Keratinocyte (primary cell): Measurements from ENCODE around the gene CAST. TPM values are rescaled to one million over a fixed set of nuclear protein-coding genes. Genes with fewer than 3 reads are reported as not detected.
A peak's percentile ranks its signal among the peaks of the same experiment; 100 is the strongest.

ENCODE experiments used
- DNase-seq: peaks from one replicate; pipeline ENCODE4 v3.0.0-alpha.2; 2011; ENCODE audit warnings: low read depth, missing footprints, low spot score
- FAIRE-seq: peaks from 2 replicates; lab custom pipeline; 2011; peaks lifted over from hg19 to GRCh38; lab: Jason Lieb, UNC
- H2AFZ ChIP-seq: 2 replicates; pipeline ENCODE4 v1.6.0; 2012; ENCODE audit warnings: low read length, control low read depth, inconsistent platforms; ENCODE audit not compliant: control insufficient read depth
- H3K27ac ChIP-seq: 2 replicates; pipeline ENCODE4 v1.5.1; 2011; ENCODE audit warnings: low read length; ENCODE audit not compliant: control insufficient read depth, insufficient read depth
- H3K27me3 ChIP-seq: 3 replicates; pipeline ENCODE4 v1.6.0; 2011; ENCODE audit warnings: low read length; ENCODE audit not compliant: control insufficient read depth, insufficient read depth; ENCODE audit errors: extremely low read depth
- H3K36me3 ChIP-seq, 2 experiments: 2 replicates in 1 of 2; 3 replicates in 1 of 2; pipeline ENCODE4 v1.5.1; 2011; ENCODE audit warnings: low read length in 2 of 2, mild to moderate bottlenecking in 1 of 2; ENCODE audit not compliant: control insufficient read depth in 2 of 2, insufficient read depth in 2 of 2; ENCODE audit errors: extremely low read depth in 1 of 2
- H3K4me1 ChIP-seq: 3 replicates; pipeline ENCODE4 v1.5.1; 2011; ENCODE audit warnings: low read length; ENCODE audit not compliant: control insufficient read depth, insufficient read depth; ENCODE audit errors: extremely low read depth
- H3K4me2 ChIP-seq: 3 replicates; pipeline ENCODE4 v1.6.0; 2011; ENCODE audit warnings: low read depth, low read length; ENCODE audit not compliant: control insufficient read depth, insufficient read depth; ENCODE audit errors: extremely low read depth
- H3K4me3 ChIP-seq, 3 experiments: fragments of 200-600 bp in 1 of 3; sonication (generic) in 1 of 3; 2 replicates in 2 of 3; 3 replicates in 1 of 3; pipeline ENCODE4 v1.5.1; 2011 to 2016; ENCODE audit warnings: low read length in 3 of 3, mild to moderate bottlenecking in 3 of 3, control low read depth in 2 of 3, inconsistent platforms in 1 of 3, low read depth in 1 of 3, mixed read lengths in 1 of 3, mixed run types in 1 of 3, moderate library complexity in 1 of 3; ENCODE audit not compliant: control insufficient read depth in 2 of 3, insufficient read depth in 2 of 3; ENCODE audit errors: extremely low read depth in 1 of 3
- H3K79me2 ChIP-seq: 2 replicates; pipeline ENCODE4 v1.6.0; 2012; ENCODE audit warnings: low read length; ENCODE audit not compliant: control insufficient read depth, insufficient read depth
- H3K9ac ChIP-seq: 3 replicates; pipeline ENCODE4 v1.6.0; 2011; ENCODE audit warnings: low read length; ENCODE audit not compliant: control insufficient read depth, insufficient read depth; ENCODE audit errors: extremely low read depth
- H3K9me1 ChIP-seq: 3 replicates; pipeline ENCODE4 v1.6.0; 2011; ENCODE audit warnings: low read length; ENCODE audit not compliant: control insufficient read depth, insufficient read depth; ENCODE audit errors: extremely low read depth
- H3K9me3 ChIP-seq: 2 replicates; pipeline ENCODE4 v1.5.1; 2012; ENCODE audit warnings: low read depth, low read length; ENCODE audit not compliant: control insufficient read depth
- H4K20me1 ChIP-seq: 3 replicates; pipeline ENCODE4 v1.6.0; 2011; ENCODE audit warnings: low read length; ENCODE audit not compliant: control insufficient read depth, insufficient read depth; ENCODE audit errors: extremely low read depth
- EZH2 ChIP-seq: IDR thresholded peaks from one replicate; pipeline ENCODE4 v1.6.1; 2012; ENCODE audit warnings: inconsistent platforms, mild to moderate bottlenecking, low read length, moderate library complexity
- dilution Hi-C: fragments of 300-500 bp; cut with MboI; formaldehyde crosslinking; loops from one replicate; pipeline ENCODE4 v1.7.0; 2020; ENCODE audit warnings: low sequenced_read_pairs; ENCODE audit not compliant: extremely low pct_ligation_motif_present
- polyA plus RNA-seq, 5 experiments: library from polyadenylated mRNA; depleted of rRNA in 3 of 5; stranded (reverse) in 3 of 5; stranded (forward) in 1 of 5; unstranded in 1 of 5; fragments of >200 nt; gene quantifications; 1 replicate in 1 of 5; 2 replicates in 3 of 5; 3 replicates in 1 of 5; pipeline versions ENCODE4 v1.2.1 to v1.2.3, GENCODE V29; 2011 to 2012; ENCODE audit warnings: missing spikeins in 2 of 5, low read depth in 1 of 5, low replicate concordance in 1 of 5
- TF ChIP-seq, protein P1 (sequence below), 3 experiments: IDR thresholded peaks in 1 of 3; conservative IDR thresholded peaks in 1 of 3; optimal IDR thresholded peaks in 1 of 3; 2 replicates in 2 of 3; 3 replicates in 1 of 3; pipeline versions ENCODE3 to v1.5.1; 2011; ENCODE audit warnings: low read length in 3 of 3, mild to moderate bottlenecking in 3 of 3, moderate library complexity in 2 of 3, control low read depth in 1 of 3, inconsistent platforms in 1 of 3; ENCODE audit not compliant: insufficient read depth in 2 of 3; ENCODE audit errors: extremely low read depth in 1 of 3

CAST gene
- polyA plus RNA-seq, 1 donor (not counting 4 experiments of a cell fraction or from before 2014, with no cell fraction given), result 238 TPM

DNA sequence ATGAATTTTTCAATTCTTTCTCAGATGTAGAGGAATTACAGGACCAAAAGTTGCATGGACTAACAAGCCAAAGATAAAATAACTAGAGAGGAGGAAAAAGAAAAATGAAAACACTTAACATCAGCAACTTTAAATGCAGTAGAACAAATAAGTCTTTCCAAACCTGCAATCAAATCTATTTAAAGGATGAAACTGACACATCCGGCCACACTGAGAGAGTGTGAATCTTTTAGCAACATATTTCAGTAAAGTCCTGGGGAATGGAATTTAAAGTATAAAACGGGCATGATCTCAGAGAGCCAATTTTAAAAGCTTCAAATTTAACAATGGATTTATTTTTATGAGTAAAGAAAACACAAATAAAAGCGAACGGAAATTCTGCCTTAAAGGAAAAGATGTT is 17.1 kb downstream of the CAST start:
- no peak overlapping the region for H3K27ac ChIP-seq
- H3K27me3 ChIP-seq, result no peaks in the 10 kb centered on the region
- peaks cover 3% of the 10 kb centered on the region for H4K20me1 ChIP-seq
- no peaks in the 10 kb centered on the region for H3K9me3 ChIP-seq
- no peak overlapping the region for H3K4me2 ChIP-seq
- dilution Hi-C loops, result no loop called here
- peak; percentile 23 for FAIRE-seq
- H3K9me1 ChIP-seq, result no peaks in the 10 kb centered on the region
- peaks cover 2 to 3% of the 10 kb centered on the region in 2 experiments for H3K36me3 ChIP-seq
- no peak overlapping the region for H3K4me3 ChIP-seq
- H2AFZ ChIP-seq, result no peak overlapping the region
- DNase-seq, result no peak
- TF ChIP-seq, protein P1, sequence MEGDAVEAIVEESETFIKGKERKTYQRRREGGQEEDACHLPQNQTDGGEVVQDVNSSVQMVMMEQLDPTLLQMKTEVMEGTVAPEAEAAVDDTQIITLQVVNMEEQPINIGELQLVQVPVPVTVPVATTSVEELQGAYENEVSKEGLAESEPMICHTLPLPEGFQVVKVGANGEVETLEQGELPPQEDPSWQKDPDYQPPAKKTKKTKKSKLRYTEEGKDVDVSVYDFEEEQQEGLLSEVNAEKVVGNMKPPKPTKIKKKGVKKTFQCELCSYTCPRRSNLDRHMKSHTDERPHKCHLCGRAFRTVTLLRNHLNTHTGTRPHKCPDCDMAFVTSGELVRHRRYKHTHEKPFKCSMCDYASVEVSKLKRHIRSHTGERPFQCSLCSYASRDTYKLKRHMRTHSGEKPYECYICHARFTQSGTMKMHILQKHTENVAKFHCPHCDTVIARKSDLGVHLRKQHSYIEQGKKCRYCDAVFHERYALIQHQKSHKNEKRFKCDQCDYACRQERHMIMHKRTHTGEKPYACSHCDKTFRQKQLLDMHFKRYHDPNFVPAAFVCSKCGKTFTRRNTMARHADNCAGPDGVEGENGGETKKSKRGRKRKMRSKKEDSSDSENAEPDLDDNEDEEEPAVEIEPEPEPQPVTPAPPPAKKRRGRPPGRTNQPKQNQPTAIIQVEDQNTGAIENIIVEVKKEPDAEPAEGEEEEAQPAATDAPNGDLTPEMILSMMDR (optimal IDR thresholded peaks at IDR 0.05 in 1 of 3, IDR thresholded peaks at IDR 0.05 in 1 of 3, conservative IDR thresholded peaks at IDR 0.05 in 1 of 3; ENCODE audit: extremely low read depth in 1 of 3, insufficient read depth in 2 of 3, low read length in 3 of 3), result no peak
- no peak for TF ChIP-seq EZH2
- no peak overlapping the region for H3K9ac ChIP-seq
- peaks cover 20% of the 10 kb centered on the region for H3K79me2 ChIP-seq
- peaks cover 9% of the 10 kb centered on the region for H3K4me1 ChIP-seq

GRCh38 chr5:96680759-96681470 is 18.7 kb downstream of the CAST start:
- H3K79me2 ChIP-seq, result peaks cover 19% of the 10 kb centered on the region
- no peaks in the 10 kb centered on the region for H3K27me3 ChIP-seq
- peak overlapping the region; percentile 27 for H3K27ac ChIP-seq
- dilution Hi-C loops, result no loop called here
- DNase-seq (no peak), FAIRE-seq (peak; percentile 32)
- no peaks in the 10 kb centered on the region for H3K9me1 ChIP-seq
- no peaks in the 10 kb centered on the region for H3K9me3 ChIP-seq
- H3K9ac ChIP-seq, result peak overlapping the region; percentile 18
- peaks cover 9% of the 10 kb centered on the region for H3K4me1 ChIP-seq
- peak overlapping the region; percentile 42 for H2AFZ ChIP-seq
- peaks cover 3% of the 10 kb centered on the region for H4K20me1 ChIP-seq
- H3K36me3 ChIP-seq, result peaks cover 2 to 3% of the 10 kb centered on the region in 2 experiments
- peak overlapping the region; percentile 70 for H3K4me2 ChIP-seq
- TF ChIP-seq, protein P1 (optimal IDR thresholded peaks at IDR 0.05 in 1 of 3, IDR thresholded peaks at IDR 0.05 in 1 of 3, conservative IDR thresholded peaks at IDR 0.05 in 1 of 3; ENCODE audit: extremely low read depth in 1 of 3, insufficient read depth in 2 of 3, low read length in 3 of 3), result peak in 1 of 3 experiments; percentile 4
- TF ChIP-seq EZH2, result no peak
- peak overlapping the region in 1 of 3 experiments; percentile 11 for H3K4me3 ChIP-seq
